HG03095 (cell line): Measurements from ENCODE around the gene FCER1A.
"Not testable (repeated sequence)": the region's sequence is repeated elsewhere in the genome, so short reads cannot be mapped to it uniquely, and the experiment has no call there.

ENCODE experiments used
- ATAC-seq: cut with Tn5 transposase; IDR thresholded peaks from one replicate; pipeline ENCODE4 v1.9.1; 2021; ENCODE audit warnings: moderate library complexity; ENCODE audit not compliant: unreplicated experiment

FCER1A gene

DNA sequence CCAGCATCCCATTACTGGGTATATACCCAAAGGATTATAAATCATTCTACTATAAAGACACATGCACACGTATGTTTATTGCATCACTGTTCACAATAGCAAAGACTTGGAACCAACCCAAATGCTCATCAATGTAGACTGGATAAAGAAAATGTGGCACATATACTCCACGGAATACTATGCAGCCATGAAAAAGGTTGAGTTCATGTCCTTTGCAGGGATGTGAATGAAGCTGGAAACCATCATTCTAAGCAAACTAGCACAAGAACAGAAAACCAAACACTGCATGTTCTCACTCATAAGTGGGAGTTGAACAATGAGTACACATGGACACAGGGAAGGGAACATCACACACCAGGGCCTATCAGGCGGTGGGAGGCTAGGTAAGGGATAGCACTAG, 47.2 kb downstream of the FCER1A start:
- not testable (repeated sequence) for ATAC-seq

DNA sequence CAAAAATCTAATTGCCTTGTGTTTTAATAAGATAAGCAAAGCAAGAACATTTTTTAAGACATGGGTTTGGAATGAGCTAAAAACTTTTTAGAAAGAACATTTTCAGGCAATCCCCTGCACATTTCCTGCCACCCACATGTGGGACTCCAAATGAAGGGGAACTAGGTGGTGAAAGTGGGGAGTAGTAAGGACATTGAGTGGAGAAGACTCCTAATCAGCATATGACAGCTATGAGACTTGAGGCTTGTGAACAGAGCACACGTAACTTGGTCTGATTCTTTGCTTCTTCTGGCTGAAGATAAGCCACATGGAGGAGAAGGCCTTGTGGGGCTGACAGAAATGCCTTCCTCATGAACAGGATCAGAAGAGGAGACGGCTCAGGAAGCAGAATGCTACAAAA, 50.3 kb downstream of the FCER1A start:
- ATAC-seq: no peak
